ENCODE measurements around the gene HCK.

The HCK gene

DNA sequence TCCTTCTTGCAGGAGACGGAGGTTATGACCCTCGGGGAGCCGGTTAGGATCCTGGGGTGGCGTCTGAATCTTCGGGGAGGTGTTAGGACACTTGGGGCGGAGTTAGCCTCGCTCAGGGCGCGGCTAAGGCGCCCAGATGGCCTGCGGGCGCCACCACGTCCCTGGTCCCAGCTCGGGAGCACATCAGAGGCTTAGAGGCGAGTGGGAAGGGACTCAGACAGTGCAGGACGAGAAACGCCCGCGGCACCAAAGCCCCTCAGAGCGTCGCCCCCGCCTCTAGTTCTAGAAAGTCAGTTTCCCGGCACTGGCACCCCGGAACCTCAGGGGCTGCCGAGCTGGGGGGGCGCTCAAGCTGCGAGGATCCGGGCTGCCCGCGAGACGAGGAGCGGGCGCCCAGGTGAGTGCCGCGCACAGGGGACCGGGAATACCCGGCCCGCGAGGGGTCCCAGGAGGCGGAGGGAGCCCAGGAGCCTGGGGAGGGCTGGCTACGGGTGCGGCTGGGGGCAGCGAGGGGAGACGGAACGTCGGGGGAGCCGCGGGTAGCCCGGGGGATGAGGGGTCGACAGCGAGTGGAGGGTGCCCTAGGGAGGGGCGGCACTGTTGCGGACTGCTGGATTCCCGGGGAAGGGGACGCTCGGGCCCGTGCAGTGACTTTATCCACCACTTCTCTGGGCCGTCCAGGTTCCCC lies at the start of gene HCK:
HCK (plus strand) TSS at position 153 of the 688 bp plus-strand sequence.
- no peak for DNase-seq

DNA sequence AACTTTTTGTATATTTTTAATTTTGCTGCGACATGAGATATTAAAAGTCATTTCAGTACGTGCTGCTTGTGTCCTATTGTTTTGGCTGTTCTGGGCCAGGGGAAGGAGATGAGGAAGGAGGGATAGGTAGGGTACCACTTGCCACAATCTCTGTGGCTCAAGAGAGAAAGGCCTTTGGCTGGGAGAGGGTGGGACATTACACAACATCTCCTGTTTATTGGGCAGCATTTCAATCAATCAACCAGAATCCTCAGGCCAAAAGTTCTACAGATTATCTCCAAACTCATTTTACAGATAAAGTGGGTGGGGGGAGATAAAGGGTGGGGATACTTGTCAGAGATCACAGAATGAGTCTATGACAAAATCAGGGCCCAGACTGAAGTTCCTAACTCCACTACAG lies 48.7 kb upstream of the HCK start:
- DNase-seq: no peak

DNA sequence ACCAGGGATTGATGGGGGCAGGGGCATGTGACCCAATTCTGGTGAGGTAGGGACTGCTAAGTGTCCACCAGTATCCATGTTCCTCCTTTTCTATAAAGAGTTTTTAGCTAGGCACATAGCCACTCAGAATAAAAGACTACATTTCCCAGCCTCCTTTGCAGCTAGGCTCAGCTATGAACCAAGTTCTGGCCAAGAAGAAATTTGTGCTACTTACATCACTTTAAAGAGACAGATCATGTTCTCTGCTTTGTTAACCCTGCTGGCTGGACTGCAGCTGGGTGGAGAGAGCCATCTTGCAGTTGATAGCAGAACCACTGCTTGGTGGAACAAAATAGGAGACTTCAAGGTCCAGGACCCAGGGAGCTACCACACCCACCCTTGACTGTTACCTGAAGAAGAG lies 47.1 kb upstream of the HCK start:
- no peak for DNase-seq

DNA sequence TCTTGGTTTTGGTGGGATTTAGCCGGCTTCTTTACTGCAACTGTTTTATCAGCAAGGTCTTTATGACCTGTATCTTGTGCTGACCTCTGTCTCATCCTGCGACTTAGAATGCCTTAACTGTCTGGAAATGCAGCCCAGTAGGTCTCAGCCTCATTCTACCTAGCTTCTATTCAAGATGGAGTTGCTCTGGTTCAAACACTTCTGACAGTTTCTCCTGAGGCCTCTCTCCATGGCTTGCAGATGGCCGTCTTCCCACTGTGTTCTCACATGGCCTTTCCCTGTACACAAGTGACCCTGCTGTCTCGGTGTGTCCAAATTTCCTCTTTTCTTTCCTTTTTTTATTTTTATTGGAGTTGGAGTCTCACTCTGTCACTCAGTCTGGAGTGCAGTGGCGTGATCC lies 46.0 kb upstream of the HCK start:
- no peak for DNase-seq

DNA sequence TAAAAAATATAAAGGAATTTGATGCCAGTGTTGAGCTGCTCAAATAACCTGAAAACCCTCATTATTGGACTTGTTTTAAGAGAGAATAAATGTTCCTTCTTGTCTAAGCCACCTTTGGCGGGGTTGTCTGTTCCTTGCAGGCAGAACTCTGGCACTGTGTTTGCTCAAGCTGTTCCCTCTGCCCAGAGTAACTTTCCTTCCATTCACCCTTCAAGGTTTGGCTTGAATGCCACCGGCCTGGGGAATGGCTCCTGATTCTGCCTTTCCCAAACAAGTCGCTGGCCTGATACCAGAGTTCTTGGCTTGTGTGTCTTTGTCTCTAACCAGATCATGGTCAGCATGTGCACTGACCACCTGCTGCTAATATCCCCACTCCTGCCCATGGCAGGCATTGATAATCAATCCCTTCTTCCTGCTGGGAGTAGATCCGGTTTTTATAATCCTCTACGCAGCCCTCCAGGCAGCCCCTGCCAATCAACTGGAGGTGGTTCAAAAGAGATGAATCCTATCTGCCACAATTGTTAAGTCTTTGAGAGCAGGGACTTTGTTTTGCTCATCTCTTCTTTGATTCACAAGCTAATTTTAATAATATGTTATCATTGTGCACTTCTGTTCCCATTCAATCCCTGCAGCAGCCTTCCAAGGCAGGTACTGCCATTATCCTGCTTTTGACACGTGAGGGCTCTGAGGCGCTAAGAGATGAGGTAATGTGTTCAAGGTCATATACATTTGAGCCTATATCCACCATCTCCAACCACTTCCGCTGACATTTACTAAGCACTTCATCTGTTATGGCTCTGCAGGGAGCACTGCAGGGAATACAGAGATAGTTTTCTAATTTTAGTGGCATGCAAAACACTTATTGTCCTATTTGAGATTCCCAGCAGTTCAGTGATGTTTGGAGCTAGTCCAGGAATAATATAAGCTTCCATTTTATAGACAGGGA lies 44.9 kb upstream of the HCK start:
- DNase-seq: no peak

DNA sequence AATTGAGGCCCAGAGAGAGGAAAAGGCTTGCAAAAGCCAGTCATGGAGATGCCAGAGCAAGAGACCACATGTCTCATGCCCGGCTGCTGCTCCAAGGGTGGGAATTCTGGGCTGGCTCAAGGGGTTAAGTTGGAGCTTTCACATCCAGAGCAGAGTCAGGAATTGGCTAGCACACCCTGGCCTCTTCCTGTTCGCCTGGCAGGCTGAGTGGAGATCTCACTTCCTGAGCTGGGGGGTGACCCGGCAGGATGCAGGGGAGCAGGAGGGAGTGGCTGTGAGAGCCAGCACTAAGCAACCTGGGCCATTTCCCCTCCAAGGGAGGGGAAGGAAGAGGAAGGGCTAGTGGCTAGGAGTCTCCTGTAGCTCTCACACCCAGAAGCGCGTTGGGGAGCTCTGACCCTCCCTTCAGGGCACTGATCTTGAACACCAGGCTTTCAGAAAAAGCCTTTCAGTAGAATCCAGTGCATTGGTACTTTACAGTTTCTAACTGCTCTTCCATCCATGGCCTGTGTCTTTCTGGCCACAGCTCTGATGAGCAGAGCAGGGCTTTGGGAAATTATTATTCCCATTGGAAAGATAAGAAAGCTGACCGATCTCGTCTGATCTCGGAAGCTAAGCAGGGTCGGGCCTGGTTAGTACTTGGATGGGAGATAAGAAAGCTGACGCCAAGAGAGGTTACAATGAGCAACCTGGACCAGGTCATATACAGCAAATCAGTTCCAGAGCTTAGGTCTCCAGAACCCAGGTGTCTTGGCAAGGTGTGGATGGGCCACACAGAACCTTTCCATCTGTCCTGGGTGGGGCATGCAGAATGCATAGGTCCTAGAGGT lies 44.0 kb upstream of the HCK start:
- no peak for DNase-seq

DNA sequence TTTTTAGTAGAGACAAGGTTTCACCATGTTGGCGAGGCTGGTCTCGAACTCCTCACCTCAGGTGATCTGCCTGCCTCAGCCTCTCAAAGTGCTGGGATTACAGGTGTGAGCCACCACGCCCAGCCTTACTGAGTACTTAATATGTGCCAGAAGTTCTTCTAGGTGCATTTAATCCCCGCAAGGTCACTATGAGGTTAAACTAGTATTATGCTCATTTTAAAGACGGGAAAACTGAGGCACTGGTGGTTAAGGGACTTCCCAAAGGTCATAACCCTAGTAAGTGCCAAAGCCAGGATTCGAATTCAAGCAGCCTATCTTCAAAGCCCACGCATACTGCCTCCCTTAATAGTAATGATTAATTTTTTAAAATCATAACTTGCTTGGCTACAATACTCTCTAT lies 42.5 kb upstream of the HCK start:
- no peak for DNase-seq

DNA sequence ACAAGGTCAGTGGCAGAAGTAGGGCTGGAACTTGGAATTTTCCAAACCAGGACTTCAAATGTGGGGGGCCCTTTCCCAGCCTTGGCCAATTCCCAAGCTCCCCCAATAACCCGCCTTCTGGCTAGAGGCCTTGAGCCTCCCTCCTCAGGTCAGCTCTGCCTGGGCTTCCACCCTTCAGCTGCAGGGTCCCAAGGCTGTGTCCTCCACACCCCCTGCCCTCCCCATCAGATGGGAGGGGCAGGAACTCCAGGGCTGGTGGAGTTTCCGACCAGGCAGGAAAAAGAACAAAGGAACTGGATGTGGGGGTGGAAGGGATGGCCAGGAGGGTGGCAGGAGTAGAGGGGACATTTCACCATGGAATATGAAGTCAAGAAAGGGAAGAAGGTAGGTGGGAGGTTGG lies 41.9 kb upstream of the HCK start, which contains the start of gene CCM2L:
CCM2L (plus strand) TSS at position 338 of the 400 bp plus-strand sequence; CDS start at position 355, 17 bp downstream.
- no peak for DNase-seq

DNA sequence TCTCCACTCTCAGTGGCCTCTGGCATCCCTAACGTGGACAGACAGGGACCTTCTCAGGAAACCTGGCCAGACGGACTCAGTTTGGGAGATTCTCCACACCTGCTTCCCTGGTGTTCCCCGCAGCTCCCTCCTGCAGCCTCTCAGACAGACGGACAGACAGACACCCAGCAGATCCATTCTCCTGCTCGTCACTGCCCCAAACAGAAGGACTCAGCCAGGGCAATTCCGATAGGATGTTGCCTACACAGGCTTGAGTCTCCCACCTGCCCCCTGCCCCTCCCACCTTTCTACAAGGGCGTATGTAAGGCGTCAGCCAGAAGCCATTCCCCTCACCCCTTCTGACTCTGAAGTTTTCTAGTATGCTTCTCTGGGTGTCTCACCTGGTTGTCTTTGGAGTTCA lies 41.4 kb upstream of the HCK start:
- no peak for DNase-seq

DNA sequence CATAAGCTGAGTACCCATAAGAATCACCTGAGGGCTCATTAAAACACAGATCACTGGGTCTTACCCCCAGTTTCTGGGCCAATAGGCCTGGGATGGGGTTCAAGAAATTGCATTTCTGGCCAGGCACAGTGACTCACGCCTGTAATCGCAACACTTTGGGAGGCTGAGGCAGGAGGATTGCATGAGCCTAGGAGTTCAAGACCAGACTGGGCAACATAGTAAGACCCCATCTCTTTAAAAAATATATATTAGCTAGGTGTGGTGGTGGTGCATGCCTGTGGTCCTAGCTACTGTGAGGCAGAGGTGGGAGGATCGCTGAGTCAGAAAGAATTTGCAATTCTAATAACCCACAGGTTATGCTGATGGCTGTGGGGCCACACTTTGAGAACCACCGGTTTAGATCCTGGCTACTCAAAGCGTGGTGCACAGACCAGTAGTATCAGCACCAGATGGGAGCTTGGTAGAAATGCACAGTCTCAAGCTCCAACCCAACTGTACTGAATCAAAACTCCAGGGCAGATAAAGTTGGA lies 39.8 kb upstream of the HCK start:
- no peak for DNase-seq

DNA sequence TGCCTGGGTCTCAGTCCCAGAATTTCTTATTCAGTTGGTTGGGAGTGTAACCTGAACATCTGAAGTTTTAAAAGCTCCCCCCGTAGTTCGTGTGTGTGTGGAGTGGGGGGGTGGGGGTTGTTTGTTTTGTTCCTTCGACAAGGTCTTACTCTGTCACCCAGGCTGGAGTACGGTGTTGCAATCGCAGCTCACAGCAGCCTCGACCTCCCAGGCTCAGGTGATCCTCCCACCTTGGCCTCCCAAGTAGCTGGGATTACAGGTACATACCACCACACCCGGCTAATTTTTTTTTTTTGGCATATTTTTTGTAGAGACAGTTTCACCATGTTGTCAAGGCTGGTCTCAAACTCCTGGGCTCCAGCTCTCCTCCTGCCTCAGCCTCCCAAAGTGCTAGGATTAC lies 38.7 kb upstream of the HCK start:
- DNase-seq: no peak

DNA sequence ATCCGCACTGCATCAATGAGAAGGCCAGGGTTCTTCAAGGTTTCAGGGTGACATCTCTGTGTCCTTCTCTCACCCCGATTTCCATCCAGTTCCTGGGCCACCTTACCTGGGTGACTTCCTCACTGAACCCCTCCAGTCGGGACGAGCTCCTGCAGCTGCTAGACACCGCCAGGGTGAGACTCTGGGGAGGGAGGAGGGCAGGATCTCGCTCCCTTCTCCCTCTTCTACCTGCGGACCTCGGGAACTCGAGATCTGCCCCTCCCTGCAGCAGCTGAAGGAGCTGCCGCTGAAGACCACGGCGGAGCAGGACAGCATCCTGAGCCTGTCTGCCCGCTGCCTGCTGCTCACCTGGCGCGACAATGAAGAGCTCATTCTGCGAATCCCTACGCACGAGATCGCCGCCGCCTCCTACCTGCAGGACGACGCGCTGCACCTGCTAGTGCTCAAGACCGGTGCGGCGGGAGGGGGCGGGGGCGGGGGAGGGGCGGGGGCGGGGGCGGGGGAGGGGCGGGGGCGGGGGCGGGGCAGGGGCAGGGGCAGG lies 34.3 kb upstream of the HCK start:
- peak; percentile 31 for DNase-seq

DNA sequence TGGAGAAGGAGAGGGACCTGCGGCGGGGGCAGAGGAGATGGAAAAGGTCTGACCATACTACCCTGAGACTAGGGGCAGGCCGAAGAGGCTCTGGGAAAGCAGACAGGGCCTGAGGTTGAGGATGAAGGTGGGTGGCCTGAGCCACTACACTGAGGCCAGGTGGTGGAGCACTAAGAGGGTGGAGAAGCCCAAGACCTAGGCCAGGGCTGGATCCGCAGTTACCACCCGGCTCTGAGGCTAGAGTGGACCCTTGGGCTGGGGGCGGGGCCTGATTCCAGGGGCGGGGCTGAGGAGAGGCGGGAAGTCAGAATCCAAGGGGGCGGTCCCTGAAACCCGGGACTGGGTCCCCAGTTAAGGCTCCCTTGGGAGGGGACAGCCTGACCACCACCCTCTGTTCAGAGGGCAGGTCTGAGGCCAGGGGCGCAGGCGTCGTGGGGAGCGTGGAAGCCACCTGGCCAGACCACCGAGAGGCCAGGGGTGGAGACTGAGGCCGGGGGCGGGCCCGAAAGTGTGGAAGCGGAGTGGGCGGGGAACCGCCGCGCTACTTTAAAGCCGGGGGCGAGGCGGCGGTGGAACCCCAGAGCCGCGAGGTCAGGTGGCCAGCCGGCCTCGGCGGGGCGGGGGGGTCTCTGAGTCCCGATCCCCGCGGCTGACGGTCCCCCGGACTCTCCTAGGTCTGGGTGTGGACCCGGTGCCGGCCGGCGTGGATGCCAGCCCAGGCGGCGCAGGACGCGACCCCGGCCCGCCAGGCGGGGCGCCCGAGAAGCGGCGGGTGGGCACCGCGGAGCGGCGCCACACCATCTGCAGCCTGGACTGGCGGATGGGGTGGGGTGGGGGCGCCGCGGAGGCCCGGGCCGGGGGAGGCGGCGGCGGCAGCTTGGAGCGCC lies 33.5 kb upstream of the HCK start:
- DNase-seq: no peak

DNA sequence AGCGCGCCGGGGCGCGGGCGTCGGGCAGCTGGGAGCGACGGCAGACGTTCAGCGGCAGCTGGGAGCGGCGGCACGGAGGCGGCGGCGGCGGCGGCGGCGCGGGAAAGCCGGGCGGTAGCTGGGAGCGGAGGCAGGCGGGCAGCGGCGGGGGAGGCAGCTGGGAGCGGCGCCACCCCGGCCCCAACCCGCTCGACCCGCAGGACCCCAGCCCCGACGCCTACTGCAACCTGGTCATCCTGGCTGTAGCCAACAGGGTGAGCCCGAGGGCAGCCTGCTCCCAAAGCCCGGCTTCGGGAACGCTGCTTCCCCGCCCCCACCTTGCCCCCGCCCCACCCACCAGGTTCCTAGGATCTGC lies 32.9 kb upstream of the HCK start:
- DNase-seq: no peak

DNA sequence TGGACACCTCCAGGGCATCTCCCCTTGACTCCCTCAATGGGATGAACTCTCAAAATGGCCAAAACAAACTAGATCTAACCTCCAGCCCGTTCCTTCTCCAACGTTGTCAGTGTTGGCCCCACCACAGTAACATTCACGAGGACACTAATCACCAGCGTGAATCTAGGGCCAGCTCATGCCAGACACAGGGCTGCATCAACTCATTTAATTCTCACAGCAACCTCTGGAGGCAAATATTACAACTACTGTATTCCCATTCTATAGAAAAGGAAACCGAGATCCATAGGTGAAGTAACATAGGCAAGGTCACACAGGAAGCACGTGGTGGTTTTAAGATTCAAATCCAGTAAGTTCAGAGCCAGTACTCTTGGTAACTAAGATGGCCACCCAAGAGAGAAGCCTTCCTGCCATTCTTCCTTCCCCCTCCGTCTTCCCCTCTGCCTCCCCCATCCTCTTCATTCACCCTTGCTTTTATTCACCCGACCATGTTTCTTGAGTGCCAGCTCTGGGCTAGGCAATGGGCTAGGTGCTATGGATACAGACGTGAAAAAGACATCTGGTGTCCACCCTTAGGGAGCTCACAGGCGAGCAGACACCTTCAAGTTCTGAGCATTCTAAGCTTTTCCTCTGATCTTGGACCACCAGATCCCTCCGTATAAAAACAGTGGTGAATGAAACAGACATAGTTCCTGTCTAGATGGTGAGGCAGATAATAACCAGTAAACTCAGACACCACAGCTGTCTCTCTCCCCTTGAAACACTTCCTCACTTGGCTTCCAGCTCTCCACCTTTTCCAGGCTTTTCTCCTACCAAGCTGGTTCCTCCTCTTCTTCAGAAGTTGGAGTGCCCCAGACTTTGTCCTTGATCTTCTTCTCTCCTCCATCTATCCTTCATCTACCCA lies 32.2 kb upstream of the HCK start:
- no peak for DNase-seq

DNA sequence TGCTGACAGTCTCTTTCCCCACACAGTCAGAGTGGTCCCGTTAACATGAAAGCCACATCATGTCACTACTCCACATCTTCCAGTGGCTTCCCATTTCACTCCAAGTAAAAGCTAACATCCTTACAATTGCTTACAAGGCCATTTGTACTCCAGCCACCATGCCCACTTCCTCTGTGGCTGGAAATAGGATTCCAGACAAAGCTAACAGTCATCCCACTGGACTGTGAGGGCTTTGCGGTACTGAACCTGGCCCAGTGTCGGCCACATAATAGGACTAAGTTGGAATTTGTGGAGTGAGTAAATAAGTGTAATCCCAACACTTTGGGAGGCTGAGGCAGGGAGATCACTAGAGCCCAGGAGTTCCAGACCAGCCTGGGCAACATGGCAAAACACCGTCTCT lies 31.0 kb upstream of the HCK start:
- DNase-seq: no peak

DNA sequence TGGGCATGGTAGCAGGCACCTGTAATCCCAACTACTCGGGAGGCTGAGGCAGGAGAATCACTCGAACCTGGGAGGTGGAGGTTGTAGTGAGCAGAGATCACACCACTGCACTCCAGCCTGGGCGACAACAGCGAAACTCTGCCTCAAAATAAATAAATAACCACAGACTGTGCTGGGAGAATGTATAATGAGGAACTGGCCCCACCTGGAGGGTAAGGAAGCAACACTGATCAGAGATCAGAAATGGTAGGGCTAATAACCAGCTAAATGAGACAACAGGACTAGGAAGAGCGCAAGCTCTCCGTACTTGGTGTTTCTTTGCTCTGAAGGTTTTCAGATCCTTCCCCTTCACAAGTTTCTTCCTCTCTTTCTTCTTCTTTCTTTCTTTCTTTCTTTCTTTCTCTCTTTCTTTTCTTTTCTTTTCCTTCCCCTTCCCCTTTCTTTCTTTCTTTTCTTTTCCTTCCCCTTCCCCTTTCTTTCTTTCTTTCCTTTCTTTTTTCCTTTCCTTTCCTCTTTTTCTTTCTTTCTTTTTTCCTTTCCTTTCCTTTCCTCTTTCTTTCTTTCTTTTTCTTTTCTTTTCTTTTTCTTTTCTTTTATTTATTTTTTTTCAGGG lies 27.3 kb upstream of the HCK start:
- DNase-seq: no peak

DNA sequence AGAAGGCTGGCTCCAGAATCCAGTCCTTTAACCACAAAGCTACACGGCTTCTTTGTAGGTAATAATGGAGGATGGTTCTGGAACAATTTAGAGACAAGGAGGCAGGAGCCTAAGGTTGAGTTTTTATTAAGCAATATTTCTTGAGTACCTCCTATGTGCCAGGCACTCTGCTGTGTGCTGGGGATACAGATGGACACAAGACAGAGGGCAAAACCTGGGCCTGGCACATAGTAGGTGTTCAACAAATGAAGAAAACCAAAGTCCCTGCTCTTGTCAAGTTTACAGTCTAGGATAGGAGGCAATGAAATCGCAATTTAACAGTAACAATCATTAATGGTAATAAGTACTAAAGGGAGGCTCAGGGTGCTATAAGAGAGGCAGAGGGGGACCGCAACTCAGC lies 24.4 kb upstream of the HCK start:
- DNase-seq: no peak

DNA sequence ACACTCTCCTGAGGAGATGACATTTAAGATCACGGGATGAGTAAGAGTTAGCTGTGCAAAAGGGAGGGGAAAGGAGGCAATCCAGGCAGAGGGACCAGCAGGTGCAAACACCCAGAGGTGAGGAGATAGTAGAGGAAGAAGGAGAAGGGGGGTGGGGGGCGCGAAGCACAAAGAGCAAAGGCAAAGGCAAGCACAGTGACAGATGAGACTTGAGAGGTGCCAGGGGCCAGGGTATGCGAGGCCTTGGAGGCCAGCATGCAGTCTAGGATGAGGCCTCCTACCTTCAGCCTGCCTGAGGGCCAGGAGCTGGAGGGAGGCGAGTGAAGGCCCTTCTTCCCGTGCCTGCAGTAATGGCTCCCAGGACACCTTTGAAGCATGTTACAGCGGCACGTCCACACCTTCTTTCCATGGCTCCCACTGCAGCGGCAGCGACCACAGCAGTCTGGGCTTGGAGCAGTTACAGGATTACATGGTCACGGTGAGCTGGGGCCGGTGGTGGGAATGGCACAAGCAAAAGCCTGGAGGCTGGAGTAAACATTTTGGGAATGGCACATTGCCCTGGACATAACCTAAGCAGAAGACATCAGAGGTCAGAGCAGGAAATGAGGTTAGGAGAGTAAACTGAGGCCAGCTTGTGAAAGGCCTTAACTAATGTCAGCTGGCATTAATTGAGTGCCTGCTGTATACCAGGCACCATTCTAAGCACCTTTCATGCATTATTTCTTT lies 23.2 kb upstream of the HCK start:
- no peak for DNase-seq

DNA sequence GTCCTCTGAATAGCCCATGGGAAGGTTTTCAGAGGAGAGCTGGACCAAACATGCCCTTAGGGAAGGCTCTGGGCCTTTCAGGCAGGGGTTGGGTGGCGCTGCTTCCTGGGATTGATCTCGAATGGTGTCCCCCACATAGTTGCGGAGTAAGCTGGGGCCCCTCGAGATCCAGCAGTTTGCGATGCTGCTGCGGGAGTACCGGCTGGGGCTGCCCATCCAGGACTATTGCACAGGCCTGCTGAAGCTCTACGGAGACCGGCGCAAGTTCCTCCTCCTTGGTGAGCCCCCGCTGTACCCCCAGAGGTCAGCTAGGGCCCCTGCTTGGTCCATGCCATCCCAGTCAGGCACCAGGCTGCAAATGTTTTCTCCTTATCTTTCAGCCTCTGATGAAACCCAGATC lies 22.5 kb upstream of the HCK start:
- no peak for DNase-seq

Measured in CD4-positive, alpha-beta T cell treated with Interleukin-4 for 4 hours (primary cell).